T-helper 2 cell treated with Interferon-gamma antibody and Interleukin-4, amounts not matched to agents 5 μg/mL and 100 μg/mL, for 36 hours (primary cell): ENCODE data around the gene NFIX.

Experiments
- DNase-seq: peaks from one replicate; pipeline ENCODE4 v3.0.0; 2021; ENCODE audit warnings: low spot score
- H3K27ac Mint-ChIP-seq: one replicate; pipeline ENCODE4 v1.8.0; 2021; ENCODE audit warnings: mild to moderate bottlenecking, mixed read lengths
- H3K27me3 Mint-ChIP-seq: one replicate; pipeline ENCODE4 v1.8.0; 2021; ENCODE audit warnings: low read depth, mixed read lengths
- H3K36me3 Mint-ChIP-seq: one replicate; pipeline ENCODE4 v1.8.0; 2021; ENCODE audit warnings: low read depth, mixed read lengths
- H3K4me1 Mint-ChIP-seq: one replicate; pipeline ENCODE4 v1.8.0; 2021; ENCODE audit warnings: low read depth, mixed read lengths
- H3K4me3 Mint-ChIP-seq: one replicate; pipeline ENCODE4 v1.8.0; 2022; ENCODE audit warnings: mild to moderate bottlenecking, moderate library complexity, mixed read lengths
- H3K9me3 Mint-ChIP-seq: one replicate; pipeline ENCODE4 v1.8.0; 2021; ENCODE audit warnings: mixed read lengths

The NFIX gene

GRCh38 chr19:13070425-13071140, 75.3 kb downstream of the NFIX start:
- Mint-ChIP-seq H3K9me3 (no peaks in the 10 kb centered on the region), H3K4me1 (no peaks in the 10 kb centered on the region), H3K4me3 (no peak overlapping the region), H3K27ac (no peak overlapping the region), H3K36me3 (no peaks in the 10 kb centered on the region), H3K27me3 (no peaks in the 10 kb centered on the region)
- DNase-seq = no peak

DNA sequence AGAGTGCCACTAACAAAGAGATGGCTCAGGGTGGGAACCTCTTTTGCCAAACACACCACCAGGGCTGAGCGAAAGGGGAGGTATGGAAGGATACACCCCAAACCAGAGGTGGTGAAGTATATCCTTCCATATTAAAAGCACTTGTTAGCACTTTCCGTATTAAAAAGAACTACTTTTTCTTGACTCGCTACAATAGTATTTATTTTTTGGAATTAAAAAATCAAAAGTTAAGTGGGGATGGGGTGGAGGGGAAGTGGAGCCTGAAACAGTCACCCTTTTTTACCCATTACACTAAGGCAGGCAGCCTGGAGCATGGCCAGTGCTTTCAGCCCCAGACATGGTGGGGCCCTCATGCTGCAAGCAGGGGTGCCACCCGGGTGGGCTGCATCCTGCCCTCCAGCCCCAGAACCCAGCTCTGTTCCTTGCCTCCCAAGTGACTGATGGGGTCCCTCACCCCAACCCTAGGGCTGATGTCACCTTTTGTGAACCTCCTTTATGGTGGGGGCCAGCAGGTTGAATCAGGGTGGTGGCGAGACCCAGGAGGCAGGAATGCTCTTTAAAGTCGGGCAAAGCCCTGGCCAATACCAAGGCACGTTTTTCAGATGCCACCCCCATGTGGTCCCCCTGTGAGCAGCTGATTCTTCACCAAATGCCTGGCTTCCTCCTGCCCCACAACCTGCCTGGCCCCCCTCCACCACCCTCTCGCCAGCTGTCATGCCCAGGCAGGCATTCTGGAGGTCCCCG, 76.3 kb downstream of the NFIX start:
- H3K4me1 Mint-ChIP-seq = no peaks in the 10 kb centered on the region
- H3K27me3 Mint-ChIP-seq = no peaks in the 10 kb centered on the region
- H3K36me3 Mint-ChIP-seq = no peaks in the 10 kb centered on the region
- no peak for DNase-seq
- no peak overlapping the region for H3K27ac Mint-ChIP-seq
- H3K4me3 Mint-ChIP-seq = no peak overlapping the region
- no peaks in the 10 kb centered on the region for H3K9me3 Mint-ChIP-seq

GRCh38 chr19:13072188-13072908, 77.1 kb downstream of the NFIX start:
- no peaks in the 10 kb centered on the region for H3K27me3 Mint-ChIP-seq
- DNase-seq = no peak
- no peaks in the 10 kb centered on the region for H3K4me1 Mint-ChIP-seq
- no peaks in the 10 kb centered on the region for H3K9me3 Mint-ChIP-seq
- H3K27ac Mint-ChIP-seq = no peak overlapping the region
- no peaks in the 10 kb centered on the region for H3K36me3 Mint-ChIP-seq
- H3K4me3 Mint-ChIP-seq = no peak overlapping the region

DNA sequence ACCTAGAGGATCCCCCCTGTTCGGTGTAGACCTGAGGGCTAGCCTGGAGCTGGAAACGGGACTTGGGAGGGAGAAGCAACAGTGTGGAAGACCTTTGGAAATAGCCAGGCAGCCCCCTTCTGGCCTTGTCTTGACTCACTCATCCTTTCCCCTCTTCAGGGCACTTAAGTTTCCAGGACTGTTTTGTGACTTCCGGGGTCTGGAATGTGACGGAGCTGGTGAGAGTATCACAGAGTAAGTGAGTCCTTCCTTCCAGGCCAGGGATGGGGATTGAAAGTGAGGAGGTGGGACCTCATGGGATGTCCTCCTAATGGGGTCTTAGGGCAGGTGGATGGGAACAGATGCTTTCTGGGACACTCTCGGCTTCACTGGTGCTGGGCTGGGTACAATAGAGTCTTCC, 78.0 kb downstream of the NFIX start:
- H3K36me3 Mint-ChIP-seq = no peaks in the 10 kb centered on the region

DNA sequence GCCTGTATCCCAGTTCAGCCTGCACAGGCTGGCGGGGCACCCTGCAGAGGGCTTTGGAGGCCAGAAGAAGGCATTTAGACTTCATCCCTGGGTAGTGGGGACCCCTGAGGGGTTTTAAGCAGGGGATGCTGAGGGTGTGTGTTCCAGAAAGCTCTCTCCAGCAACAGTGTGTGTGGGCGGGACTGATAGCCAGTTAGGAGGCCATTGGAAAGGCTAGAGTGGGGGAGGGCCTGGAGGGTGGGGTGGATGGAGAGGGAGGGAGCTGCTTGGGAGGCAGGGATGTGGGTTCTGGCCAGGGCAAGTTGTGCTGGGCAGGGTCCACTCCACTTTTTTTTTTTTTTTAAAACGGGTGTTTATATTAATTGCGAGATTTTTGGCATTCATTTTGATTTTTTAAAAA, 79.1 kb downstream of the NFIX start:
- no peaks in the 10 kb centered on the region for H3K36me3 Mint-ChIP-seq
- DNase-seq = no peak
- H3K4me1 Mint-ChIP-seq = no peaks in the 10 kb centered on the region
- no peaks in the 10 kb centered on the region for H3K27me3 Mint-ChIP-seq
- H3K9me3 Mint-ChIP-seq = no peaks in the 10 kb centered on the region
- H3K27ac Mint-ChIP-seq = no peak overlapping the region
- H3K4me3 Mint-ChIP-seq = no peak overlapping the region

More for the DNA sequence above, 78.0 kb downstream of the NFIX start:
- no peak overlapping the region for H3K27ac Mint-ChIP-seq
- H3K4me1 Mint-ChIP-seq = no peaks in the 10 kb centered on the region
- no peak for DNase-seq
- no peak overlapping the region for H3K4me3 Mint-ChIP-seq
- H3K27me3 Mint-ChIP-seq = no peaks in the 10 kb centered on the region
- H3K9me3 Mint-ChIP-seq = no peaks in the 10 kb centered on the region

GRCh38 chr19:13076320-13076719, 81.0 kb downstream of the NFIX start:
- Mint-ChIP-seq H3K4me3 (no peak overlapping the region), H3K36me3 (no peaks in the 10 kb centered on the region), H3K9me3 (no peaks in the 10 kb centered on the region), H3K27ac (no peak overlapping the region), H3K27me3 (no peaks in the 10 kb centered on the region), H3K4me1 (no peaks in the 10 kb centered on the region)
- DNase-seq = no peak

GRCh38 chr19:13076787-13077186, 81.5 kb downstream of the NFIX start:
- Mint-ChIP-seq H3K4me1 (no peaks in the 10 kb centered on the region), H3K27me3 (no peaks in the 10 kb centered on the region), H3K9me3 (no peaks in the 10 kb centered on the region), H3K36me3 (no peaks in the 10 kb centered on the region), H3K4me3 (no peak overlapping the region), H3K27ac (no peak overlapping the region)
- DNase-seq = no peak

DNA sequence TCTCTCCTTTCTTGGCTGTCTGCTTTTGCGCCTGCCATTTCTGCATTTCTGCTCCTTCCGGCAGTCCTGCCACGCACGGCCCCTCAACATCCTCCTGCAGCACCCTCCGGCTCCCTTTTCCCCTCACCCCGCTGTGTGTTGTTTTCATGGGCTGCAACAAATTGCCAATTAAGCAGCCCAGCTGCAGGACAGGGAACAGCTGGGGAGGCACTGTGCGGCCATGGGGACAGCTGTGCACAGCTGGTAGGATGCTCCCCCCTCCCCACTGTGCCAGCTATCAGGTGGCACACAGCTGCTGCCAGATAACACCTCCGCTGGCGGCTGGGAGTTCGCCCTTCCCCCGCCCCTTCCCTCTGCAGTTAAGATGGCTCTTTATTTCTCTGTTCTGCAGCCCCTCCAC, 82.0 kb downstream of the NFIX start:
- H3K4me1 Mint-ChIP-seq = no peaks in the 10 kb centered on the region
- no peaks in the 10 kb centered on the region for H3K9me3 Mint-ChIP-seq
- no peak overlapping the region for H3K27ac Mint-ChIP-seq
- no peak for DNase-seq
- no peaks in the 10 kb centered on the region for H3K36me3 Mint-ChIP-seq
- H3K27me3 Mint-ChIP-seq = no peaks in the 10 kb centered on the region
- no peak overlapping the region for H3K4me3 Mint-ChIP-seq

DNA sequence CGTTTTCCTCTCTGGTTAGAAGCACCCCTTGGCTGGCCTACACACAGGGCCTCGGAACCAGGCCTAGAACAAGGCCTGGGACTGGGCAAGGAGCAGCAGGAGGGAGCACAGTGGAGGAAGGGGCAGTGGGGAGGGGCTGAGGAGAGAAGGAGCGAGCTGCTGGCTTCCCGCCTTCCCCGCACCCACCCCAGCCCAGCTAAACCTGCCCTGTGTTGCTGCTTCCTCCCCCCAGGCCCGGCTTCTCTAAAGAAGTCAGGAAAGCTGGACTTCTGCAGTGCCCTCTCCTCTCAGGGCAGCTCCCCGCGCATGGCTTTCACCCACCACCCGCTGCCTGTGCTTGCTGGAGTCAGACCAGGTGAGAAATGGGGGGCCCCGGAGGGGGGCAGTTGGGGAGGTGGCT, 83.1 kb downstream of the NFIX start:
- no peak for DNase-seq
- Mint-ChIP-seq H3K36me3 (no peaks in the 10 kb centered on the region), H3K9me3 (no peaks in the 10 kb centered on the region), H3K4me3 (no peak overlapping the region), H3K27ac (no peak overlapping the region), H3K27me3 (no peaks in the 10 kb centered on the region), H3K4me1 (no peaks in the 10 kb centered on the region)

- no peaks in the 10 kb centered on the region for H3K36me3 Mint-ChIP-seq
- no peaks in the 10 kb centered on the region for H3K9me3 Mint-ChIP-seq
- no peaks in the 10 kb centered on the region for H3K4me1 Mint-ChIP-seq
- no peak overlapping the region for H3K4me3 Mint-ChIP-seq
- no peak overlapping the region for H3K27ac Mint-ChIP-seq
- no peak for DNase-seq
- H3K27me3 Mint-ChIP-seq = no peaks in the 10 kb centered on the region
Measured at GRCh38 chr19:13078897-13079541, 83.7 kb downstream of the NFIX start.

DNA sequence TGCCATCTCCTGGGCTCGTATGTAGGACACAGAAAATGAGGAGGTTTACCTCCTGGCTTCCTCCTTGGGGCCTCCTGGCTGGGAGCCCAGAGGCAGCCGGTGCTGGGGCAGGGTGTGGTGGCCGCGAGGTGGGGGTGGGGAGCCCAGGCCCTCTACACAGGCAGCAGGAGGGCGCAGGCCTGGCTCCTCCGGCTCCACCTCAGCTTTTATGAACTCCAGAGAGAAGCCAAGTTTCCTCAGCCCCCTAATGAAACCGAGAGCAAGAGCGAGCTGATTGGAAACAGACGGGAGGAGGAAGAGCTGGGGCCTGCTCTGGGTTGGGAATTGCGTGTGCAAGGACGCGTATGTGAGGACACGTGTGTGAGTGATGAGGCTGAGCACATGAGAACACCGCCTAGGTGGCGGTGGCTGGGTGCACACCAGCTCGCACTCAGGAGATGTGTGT, 84.3 kb downstream of the NFIX start:
- Mint-ChIP-seq H3K4me3 (no peak overlapping the region), H3K27ac (no peak overlapping the region), H3K36me3 (no peaks in the 10 kb centered on the region), H3K27me3 (no peaks in the 10 kb centered on the region), H3K9me3 (no peaks in the 10 kb centered on the region), H3K4me1 (no peaks in the 10 kb centered on the region)
- no peak for DNase-seq

- H3K4me1 Mint-ChIP-seq = no peaks in the 10 kb centered on the region
Measured at GRCh38 chr19:13082192-13083007, 87.1 kb downstream of the NFIX start.

DNA sequence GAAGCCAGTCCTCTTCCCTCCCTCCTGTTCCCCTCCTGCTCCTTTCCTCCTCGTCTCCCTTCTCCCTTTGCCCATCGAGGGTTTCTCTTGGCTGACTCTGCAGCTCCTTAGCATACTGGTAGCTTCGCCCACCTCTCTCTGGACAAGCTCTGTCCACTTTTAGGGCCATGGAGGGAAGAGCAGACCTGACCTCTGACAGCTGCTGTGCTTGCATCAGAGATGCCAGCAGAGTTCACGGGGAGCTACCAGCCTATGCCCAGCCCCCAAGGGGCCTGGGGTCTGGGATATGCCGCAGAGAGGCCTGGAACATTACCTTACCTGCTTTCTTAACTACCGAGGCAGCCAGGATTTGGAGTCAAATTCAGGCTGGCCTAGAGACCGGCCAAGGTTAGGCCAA, 87.7 kb downstream of the NFIX start:
- peaks cover 6% of the 10 kb centered on the region for H3K27me3 Mint-ChIP-seq
- H3K27ac Mint-ChIP-seq = no peak overlapping the region
- no peaks in the 10 kb centered on the region for H3K9me3 Mint-ChIP-seq
- H3K4me3 Mint-ChIP-seq = no peak overlapping the region
- DNase-seq = no peak
- H3K4me1 Mint-ChIP-seq = no peaks in the 10 kb centered on the region
- no peaks in the 10 kb centered on the region for H3K36me3 Mint-ChIP-seq

More at GRCh38 chr19:13082192-13083007, 87.1 kb downstream of the NFIX start:
- Mint-ChIP-seq H3K27me3 (peaks cover 6% of the 10 kb centered on the region), H3K36me3 (no peaks in the 10 kb centered on the region), H3K9me3 (no peaks in the 10 kb centered on the region), H3K4me3 (no peak overlapping the region), H3K27ac (no peak overlapping the region)
- no peak for DNase-seq
